K562 (cell line): ENCODE measurements around the gene CUTA. TPM values are rescaled to one million over a fixed set of nuclear protein-coding genes. Genes with fewer than 3 reads are reported as not detected.
A peak's percentile ranks its signal among the peaks of the same experiment; 100 is the strongest.

ENCODE experiments used
- ATAC-seq: fragments of 200-7000 bp; cut with Tn5 transposase; 3 replicates; pipeline ENCODE4 v1.9.1; 2020; ENCODE audit warnings: moderate library complexity
- BruUV-seq: library from RNA; stranded (reverse); fragments of 400-500 nt; replicated peaks from 2 replicates; lab custom pipeline; 2021; lab: Mats Ljungman, UMichigan
- CTCF ChIA-PET: fragments of 300-600 bp; formaldehyde crosslinking; extraction: SDS; loops from one replicate; lab custom pipeline; 2021; ENCODE audit warnings: low intra/inter-chr PET ratio; lab: Yijun Ruan, JAX
- POLR2A ChIA-PET: fragments of 300-600, 350-650 bp; sonication (Branson Sonifier 250); formaldehyde crosslinking; extraction: SDS; loops from one replicate; lab custom pipeline; 2021; ENCODE audit warnings: antibody characterized with exemption, inconsistent platforms; lab: Yijun Ruan, JAX
- DNase-seq, 4 experiments: peaks; one replicate each; pipeline versions ENCODE4 v3.0.0 to v3.0.0-alpha.2; 2011 to 2018; ENCODE audit warnings: low spot score in 3 of 4, mixed read lengths in 3 of 4; ENCODE audit errors: extremely low read depth in 1 of 4
- FAIRE-seq: peaks from 2 replicates; lab custom pipeline; 2011; peaks lifted over from hg19 to GRCh38; lab: Jason Lieb, UNC
- H2AFZ ChIP-seq: 2 replicates; pipeline ENCODE4 v1.6.0; 2011; ENCODE audit warnings: low read depth, low read length, control low read depth, inconsistent platforms
- H3K27ac ChIP-seq: fragments of 200-600 bp; 3 replicates; pipeline ENCODE4 v1.8.0; 2011; ENCODE audit warnings: low read depth, mild to moderate bottlenecking, control low read depth, inconsistent platforms, low read length, moderate library complexity, mixed read lengths; ENCODE audit errors: extremely low read depth
- H3K27me3 ChIP-seq, 2 experiments: fragments of 300-600 bp in 1 of 2; 2 replicates in 1 of 2; 3 replicates in 1 of 2; pipeline versions ENCODE4 v1.6.0 to v1.8.0; 2011; ENCODE audit warnings: inconsistent platforms in 2 of 2, low read length in 2 of 2, mild to moderate bottlenecking in 1 of 2, mixed read lengths in 1 of 2, moderate library complexity in 1 of 2; ENCODE audit not compliant: control insufficient read depth in 2 of 2, insufficient read depth in 2 of 2
- H3K36me3 ChIP-seq: fragments of 300-600 bp; 3 replicates; pipeline ENCODE4 v1.8.0; 2011; ENCODE audit warnings: mild to moderate bottlenecking, low read length, inconsistent platforms; ENCODE audit not compliant: control insufficient read depth, insufficient read depth
- H3K4me1 ChIP-seq, 2 experiments: fragments of 200-600 bp in 1 of 2; replicated peaks in 1 of 2; 2 replicates in 1 of 2; 3 replicates in 1 of 2; pipeline versions ENCODE4 v1.5.1 to v1.8.0; 2011; ENCODE audit warnings: inconsistent platforms in 2 of 2, low read length in 2 of 2, mild to moderate bottlenecking in 1 of 2, mixed read lengths in 1 of 2, moderate library complexity in 1 of 2; ENCODE audit not compliant: control insufficient read depth in 2 of 2, insufficient read depth in 2 of 2
- H3K4me2 ChIP-seq: 2 replicates; pipeline ENCODE4 v1.6.1; 2011; ENCODE audit warnings: low read length, control low read depth, inconsistent platforms, mixed read lengths; ENCODE audit not compliant: insufficient read depth
- H3K4me3 ChIP-seq: fragments of 200-600 bp; sonication (generic), shearing (Covaris generic); 2 replicates; pipeline ENCODE4 v1.5.1; 2016; ENCODE audit warnings: control low read depth, inconsistent platforms
- H3K79me2 ChIP-seq: fragments of 200-600 bp; 3 replicates; pipeline ENCODE4 v1.8.0; 2011; ENCODE audit warnings: low read length, inconsistent platforms; ENCODE audit not compliant: control insufficient read depth, insufficient read depth
- H3K9ac ChIP-seq, 2 experiments: 2 replicates each; pipeline versions ENCODE4 v1.6.0 to v1.6.1; 2011; ENCODE audit warnings: low read depth in 2 of 2, low read length in 2 of 2, control low read depth in 1 of 2, inconsistent platforms in 1 of 2, mild to moderate bottlenecking in 1 of 2, mixed read lengths in 1 of 2; ENCODE audit not compliant: insufficient read depth in 1 of 2
- H3K9me1 ChIP-seq: one replicate; pipeline ENCODE4 v1.6.0; 2011; ENCODE audit warnings: inconsistent platforms, mild to moderate bottlenecking, low read length, moderate library complexity; ENCODE audit not compliant: control insufficient read depth, insufficient read depth
- H3K9me3 ChIP-seq: replicated peaks from 2 replicates; pipeline ENCODE4 v1.5.1; 2011; ENCODE audit warnings: low read depth, low read length, inconsistent platforms; ENCODE audit not compliant: control insufficient read depth, insufficient read depth
- H4K20me1 ChIP-seq: replicated peaks from 2 replicates; pipeline ENCODE4 v1.6.1; 2011; ENCODE audit warnings: low read length, inconsistent platforms, mixed read lengths; ENCODE audit not compliant: control insufficient read depth, insufficient read depth
- FOXP1 ChIP-seq: sonication (generic); formaldehyde crosslinking; IDR thresholded peaks from 2 replicates; pipeline ENCODE4 v1.8.0; 2022; ENCODE audit warnings: mild to moderate bottlenecking, missing genetic modification reagents
- POLR2G ChIP-seq: fragments of 200-400 bp; formaldehyde crosslinking; IDR thresholded peaks from 2 replicates; pipeline ENCODE4 v1.6.1; 2017; ENCODE audit warnings: low read depth, mild to moderate bottlenecking, antibody characterized with exemption, low read length, moderate library complexity
- SPI1 ChIP-seq: IDR thresholded peaks from 2 replicates; pipeline ENCODE4 v1.6.1; 2011; ENCODE audit warnings: low read depth, low read length, control low read depth, borderline replicate concordance
- TGIF2 ChIP-seq: sonication (generic); formaldehyde crosslinking; IDR thresholded peaks from 2 replicates; pipeline ENCODE4 v1.8.1; 2022; ENCODE audit warnings: mild to moderate bottlenecking, missing genetic modification reagents, moderate library complexity
- ZBTB1 ChIP-seq: sonication (generic); formaldehyde crosslinking; IDR thresholded peaks from 2 replicates; pipeline ENCODE4 v1.8.1; 2023; ENCODE audit warnings: missing genetic modification reagents, low read depth, mild to moderate bottlenecking, borderline replicate concordance
- ZNF134 ChIP-seq: fragments of 250-450 bp; sonication (Bioruptor Pico); conservative IDR thresholded peaks from 2 replicates; pipeline ENCODE4 v1.4.0; 2020
- WGBS: fragments of 100-300 bp; shearing (Covaris generic); methylation state at CpG from one replicate; pipeline ENCODE4 v1.1.6; 2016; ENCODE audit warnings: low coverage, mixed read lengths; ENCODE audit not compliant: insufficient coverage; ENCODE audit errors: missing lambda C conversion rate; 5-methylcytosine and 5-hydroxymethylcytosine counted together
- in situ Hi-C: fragments of 300-500 bp; cut with MboI; formaldehyde crosslinking; loops from 4 replicates; pipeline ENCODE4 v1.15.0; 2018; ENCODE audit warnings: inconsistent platforms, mixed read lengths
- intact Hi-C: fragments of 100-400 bp; cut with micrococcal nuclease; formaldehyde crosslinking; loops from 2 replicates; pipeline ENCODE4 v1.14.2; 2022
- polyA plus RNA-seq, 8 experiments: library from polyadenylated mRNA; depleted of rRNA in 4 of 8; stranded (reverse) in 5 of 8; unstranded in 3 of 8; fragments of >200 nt; fragmentation: Nextera tagmentation in 2 of 8; fragmentation: Illumina TruSeq in 1 of 8; extraction: Ambion mirVana in 2 of 8; extraction: Trizol in 1 of 8; gene quantifications; 2 replicates each; pipeline versions ENCODE4 v1.2.1 to v1.2.3, GENCODE V29; 2011 to 2014; ENCODE audit warnings: inconsistent platforms in 1 of 8, missing spikeins in 1 of 8
- total RNA-seq, 7 experiments: library from RNA; depleted of rRNA in 6 of 7; stranded (reverse); fragments of >200 nt in 6 of 7; fragmentation: Illumina TruSeq in 2 of 7; extraction: Trizol in 2 of 7; gene quantifications; 2 replicates each; pipeline versions ENCODE4 v1.2.1 to v1.2.3, GENCODE V29; 2011 to 2021; ENCODE audit warnings: low replicate concordance in 1 of 7
- TF ChIP-seq, protein P1 (sequence below): fragments of 250-450 bp; sonication (Bioruptor Pico); IDR thresholded peaks from 2 replicates; pipeline ENCODE4 v1.8.0; 2021; ENCODE audit warnings: mild to moderate bottlenecking, moderate library complexity
- TF ChIP-seq, protein P2 (sequence below): sonication (generic); formaldehyde crosslinking; IDR thresholded peaks from 2 replicates; pipeline ENCODE4 v1.9.0; 2022; ENCODE audit warnings: mild to moderate bottlenecking, missing genetic modification reagents
- TF ChIP-seq, protein P3 (sequence below): sonication (generic); formaldehyde crosslinking; IDR thresholded peaks from 2 replicates; pipeline ENCODE4 v1.8.1; 2023; ENCODE audit warnings: mild to moderate bottlenecking, missing genetic modification reagents
- TF ChIP-seq, protein P4 (sequence below): sonication (generic); formaldehyde crosslinking; IDR thresholded peaks from 2 replicates; pipeline ENCODE4 v1.8.0; 2023; ENCODE audit warnings: missing genetic modification reagents, mild to moderate bottlenecking, borderline replicate concordance

CUTA gene
- total and polyA plus RNA-seq, 9 of the 15 experiments (the other 6 are each of a cell fraction or from before 2014, with no cell fraction given), result 166 to 682 (median 310) TPM

DNA sequence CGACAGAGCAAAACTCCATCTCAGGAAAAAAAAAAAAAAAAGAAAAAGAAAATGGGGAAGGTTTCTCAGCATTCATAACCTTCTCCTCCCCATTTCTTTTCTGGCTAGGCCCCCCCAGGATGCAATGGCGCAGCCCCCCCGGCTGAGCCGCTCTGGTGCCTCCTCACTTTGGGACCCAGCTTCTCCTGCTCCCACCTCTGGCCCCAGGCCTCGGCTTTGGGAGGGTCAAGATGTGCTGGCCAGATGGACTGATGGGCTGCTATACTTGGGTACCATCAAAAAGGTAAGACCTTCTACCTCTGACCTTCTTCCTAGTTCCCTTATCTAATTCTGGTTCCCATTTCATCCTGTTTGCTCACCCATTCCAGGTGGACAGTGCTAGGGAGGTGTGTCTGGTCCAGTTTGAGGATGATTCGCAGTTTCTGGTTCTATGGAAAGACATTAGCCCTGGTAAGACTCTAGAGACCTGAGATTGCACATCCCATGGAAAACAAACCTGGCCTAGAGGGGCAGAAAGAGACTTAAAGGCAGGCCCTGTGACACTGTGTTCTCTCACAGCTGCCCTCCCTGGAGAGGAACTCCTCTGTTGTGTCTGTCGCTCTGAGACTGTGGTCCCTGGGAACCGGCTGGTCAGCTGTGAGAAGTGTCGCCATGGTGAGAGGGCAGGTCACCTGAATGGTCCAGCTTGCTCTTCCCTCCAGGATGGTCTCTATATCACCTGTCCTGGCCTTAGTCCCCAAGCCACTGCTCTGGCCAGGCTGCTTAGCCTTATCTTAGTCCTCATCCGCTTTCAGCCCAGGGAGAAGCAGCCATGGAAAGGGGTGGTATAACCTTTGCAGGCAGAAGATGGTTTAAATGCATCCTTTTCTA is 5.5 kb downstream of the CUTA start:
- Histone ChIP-seq H3K4me1 (peaks cover 26 to 34% of the 10 kb centered on the region in 2 experiments; a peak in 4 of 5 replicates), H3K27me3 (no peaks in the 10 kb centered on the region), H3K9me1 (no peaks in the 10 kb centered on the region), H3K27ac (no peak overlapping the region), H3K4me2 (no peak overlapping the region), H2AFZ (no peak overlapping the region), H3K79me2 (peaks cover 48% of the 10 kb centered on the region), H3K4me3 (no peak overlapping the region), H3K9ac (peak overlapping the region in 1 of 2 experiments; percentile 62; a peak in 1 of 4 replicates), H4K20me1 (peaks cover 5% of the 10 kb centered on the region), H3K9me3 (no peaks in the 10 kb centered on the region), H3K36me3 (peaks cover 70% of the 10 kb centered on the region)
- in situ Hi-C loops (no loop called here), intact Hi-C loops (loop anchor here (5.0 kb wide), 1 partner anchor 115 kb away; the partner anchor contains the start of gene RGL2)
- TF ChIP-seq, protein P1, sequence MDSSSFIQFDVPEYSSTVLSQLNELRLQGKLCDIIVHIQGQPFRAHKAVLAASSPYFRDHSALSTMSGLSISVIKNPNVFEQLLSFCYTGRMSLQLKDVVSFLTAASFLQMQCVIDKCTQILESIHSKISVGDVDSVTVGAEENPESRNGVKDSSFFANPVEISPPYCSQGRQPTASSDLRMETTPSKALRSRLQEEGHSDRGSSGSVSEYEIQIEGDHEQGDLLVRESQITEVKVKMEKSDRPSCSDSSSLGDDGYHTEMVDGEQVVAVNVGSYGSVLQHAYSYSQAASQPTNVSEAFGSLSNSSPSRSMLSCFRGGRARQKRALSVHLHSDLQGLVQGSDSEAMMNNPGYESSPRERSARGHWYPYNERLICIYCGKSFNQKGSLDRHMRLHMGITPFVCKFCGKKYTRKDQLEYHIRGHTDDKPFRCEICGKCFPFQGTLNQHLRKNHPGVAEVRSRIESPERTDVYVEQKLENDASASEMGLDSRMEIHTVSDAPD, result no peak
- TF ChIP-seq TGIF2 (CRISPR knock-in tag) (0 out of 2 replicates have a peak, but pooled peaks have one; percentile 46), ZBTB1 (0 out of 2 replicates have a peak, but pooled peaks have one; percentile 37), POLR2G (peak; percentile 35; the same call in 1 of the 2 replicates), ZNF134 (CRISPR knock-in tag) (no peak), FOXP1 (CRISPR knock-in tag) (0 out of 2 replicates have a peak, but pooled peaks have one; percentile 58), SPI1 (no peak)
- TF ChIP-seq, protein P2, sequence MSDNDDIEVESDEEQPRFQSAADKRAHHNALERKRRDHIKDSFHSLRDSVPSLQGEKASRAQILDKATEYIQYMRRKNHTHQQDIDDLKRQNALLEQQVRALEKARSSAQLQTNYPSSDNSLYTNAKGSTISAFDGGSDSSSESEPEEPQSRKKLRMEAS (CRISPR knock-in tag), result 0 out of 2 replicates have a peak, but pooled peaks have one; percentile 20
- TF ChIP-seq, protein P3, sequence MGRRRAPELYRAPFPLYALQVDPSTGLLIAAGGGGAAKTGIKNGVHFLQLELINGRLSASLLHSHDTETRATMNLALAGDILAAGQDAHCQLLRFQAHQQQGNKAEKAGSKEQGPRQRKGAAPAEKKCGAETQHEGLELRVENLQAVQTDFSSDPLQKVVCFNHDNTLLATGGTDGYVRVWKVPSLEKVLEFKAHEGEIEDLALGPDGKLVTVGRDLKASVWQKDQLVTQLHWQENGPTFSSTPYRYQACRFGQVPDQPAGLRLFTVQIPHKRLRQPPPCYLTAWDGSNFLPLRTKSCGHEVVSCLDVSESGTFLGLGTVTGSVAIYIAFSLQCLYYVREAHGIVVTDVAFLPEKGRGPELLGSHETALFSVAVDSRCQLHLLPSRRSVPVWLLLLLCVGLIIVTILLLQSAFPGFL (CRISPR knock-in tag), result 0 out of 2 replicates have a peak, but pooled peaks have one; percentile 67
- TF ChIP-seq, protein P4, sequence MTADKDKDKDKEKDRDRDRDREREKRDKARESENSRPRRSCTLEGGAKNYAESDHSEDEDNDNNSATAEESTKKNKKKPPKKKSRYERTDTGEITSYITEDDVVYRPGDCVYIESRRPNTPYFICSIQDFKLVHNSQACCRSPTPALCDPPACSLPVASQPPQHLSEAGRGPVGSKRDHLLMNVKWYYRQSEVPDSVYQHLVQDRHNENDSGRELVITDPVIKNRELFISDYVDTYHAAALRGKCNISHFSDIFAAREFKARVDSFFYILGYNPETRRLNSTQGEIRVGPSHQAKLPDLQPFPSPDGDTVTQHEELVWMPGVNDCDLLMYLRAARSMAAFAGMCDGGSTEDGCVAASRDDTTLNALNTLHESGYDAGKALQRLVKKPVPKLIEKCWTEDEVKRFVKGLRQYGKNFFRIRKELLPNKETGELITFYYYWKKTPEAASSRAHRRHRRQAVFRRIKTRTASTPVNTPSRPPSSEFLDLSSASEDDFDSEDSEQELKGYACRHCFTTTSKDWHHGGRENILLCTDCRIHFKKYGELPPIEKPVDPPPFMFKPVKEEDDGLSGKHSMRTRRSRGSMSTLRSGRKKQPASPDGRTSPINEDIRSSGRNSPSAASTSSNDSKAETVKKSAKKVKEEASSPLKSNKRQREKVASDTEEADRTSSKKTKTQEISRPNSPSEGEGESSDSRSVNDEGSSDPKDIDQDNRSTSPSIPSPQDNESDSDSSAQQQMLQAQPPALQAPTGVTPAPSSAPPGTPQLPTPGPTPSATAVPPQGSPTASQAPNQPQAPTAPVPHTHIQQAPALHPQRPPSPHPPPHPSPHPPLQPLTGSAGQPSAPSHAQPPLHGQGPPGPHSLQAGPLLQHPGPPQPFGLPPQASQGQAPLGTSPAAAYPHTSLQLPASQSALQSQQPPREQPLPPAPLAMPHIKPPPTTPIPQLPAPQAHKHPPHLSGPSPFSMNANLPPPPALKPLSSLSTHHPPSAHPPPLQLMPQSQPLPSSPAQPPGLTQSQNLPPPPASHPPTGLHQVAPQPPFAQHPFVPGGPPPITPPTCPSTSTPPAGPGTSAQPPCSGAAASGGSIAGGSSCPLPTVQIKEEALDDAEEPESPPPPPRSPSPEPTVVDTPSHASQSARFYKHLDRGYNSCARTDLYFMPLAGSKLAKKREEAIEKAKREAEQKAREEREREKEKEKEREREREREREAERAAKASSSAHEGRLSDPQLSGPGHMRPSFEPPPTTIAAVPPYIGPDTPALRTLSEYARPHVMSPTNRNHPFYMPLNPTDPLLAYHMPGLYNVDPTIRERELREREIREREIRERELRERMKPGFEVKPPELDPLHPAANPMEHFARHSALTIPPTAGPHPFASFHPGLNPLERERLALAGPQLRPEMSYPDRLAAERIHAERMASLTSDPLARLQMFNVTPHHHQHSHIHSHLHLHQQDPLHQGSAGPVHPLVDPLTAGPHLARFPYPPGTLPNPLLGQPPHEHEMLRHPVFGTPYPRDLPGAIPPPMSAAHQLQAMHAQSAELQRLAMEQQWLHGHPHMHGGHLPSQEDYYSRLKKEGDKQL (CRISPR knock-in tag), result 0 out of 2 replicates have a peak, but pooled peaks have one; percentile 60
- no peak for ATAC-seq
- WGBS, result 88% methylated on average over 10 of the region's 10 CpGs
- no peak for FAIRE-seq
- BruUV-seq, result TSS peak; percentile 24
- ChIA-PET POLR2A (interaction anchor here (0.6 to 1.6 kb wide), 4 partner anchors 13 to 135 kb away, joined by 3 to 4 read pairs (median 3); partner anchors contain the start of gene B3GALT4), CTCF (no interaction called here)
- DNase-seq, result no peak
